ENCODE measurements around the gene ECHDC3. TPM values are rescaled to one million over a fixed set of nuclear protein-coding genes. Genes with fewer than 3 reads are reported as not detected.

The ECHDC3 gene
- total and polyA plus RNA-seq, 2 of the 13 experiments (the other 11 are each of a cell fraction or from before 2014, with no cell fraction given): not detected

- TF ChIP-seq, protein P1, sequence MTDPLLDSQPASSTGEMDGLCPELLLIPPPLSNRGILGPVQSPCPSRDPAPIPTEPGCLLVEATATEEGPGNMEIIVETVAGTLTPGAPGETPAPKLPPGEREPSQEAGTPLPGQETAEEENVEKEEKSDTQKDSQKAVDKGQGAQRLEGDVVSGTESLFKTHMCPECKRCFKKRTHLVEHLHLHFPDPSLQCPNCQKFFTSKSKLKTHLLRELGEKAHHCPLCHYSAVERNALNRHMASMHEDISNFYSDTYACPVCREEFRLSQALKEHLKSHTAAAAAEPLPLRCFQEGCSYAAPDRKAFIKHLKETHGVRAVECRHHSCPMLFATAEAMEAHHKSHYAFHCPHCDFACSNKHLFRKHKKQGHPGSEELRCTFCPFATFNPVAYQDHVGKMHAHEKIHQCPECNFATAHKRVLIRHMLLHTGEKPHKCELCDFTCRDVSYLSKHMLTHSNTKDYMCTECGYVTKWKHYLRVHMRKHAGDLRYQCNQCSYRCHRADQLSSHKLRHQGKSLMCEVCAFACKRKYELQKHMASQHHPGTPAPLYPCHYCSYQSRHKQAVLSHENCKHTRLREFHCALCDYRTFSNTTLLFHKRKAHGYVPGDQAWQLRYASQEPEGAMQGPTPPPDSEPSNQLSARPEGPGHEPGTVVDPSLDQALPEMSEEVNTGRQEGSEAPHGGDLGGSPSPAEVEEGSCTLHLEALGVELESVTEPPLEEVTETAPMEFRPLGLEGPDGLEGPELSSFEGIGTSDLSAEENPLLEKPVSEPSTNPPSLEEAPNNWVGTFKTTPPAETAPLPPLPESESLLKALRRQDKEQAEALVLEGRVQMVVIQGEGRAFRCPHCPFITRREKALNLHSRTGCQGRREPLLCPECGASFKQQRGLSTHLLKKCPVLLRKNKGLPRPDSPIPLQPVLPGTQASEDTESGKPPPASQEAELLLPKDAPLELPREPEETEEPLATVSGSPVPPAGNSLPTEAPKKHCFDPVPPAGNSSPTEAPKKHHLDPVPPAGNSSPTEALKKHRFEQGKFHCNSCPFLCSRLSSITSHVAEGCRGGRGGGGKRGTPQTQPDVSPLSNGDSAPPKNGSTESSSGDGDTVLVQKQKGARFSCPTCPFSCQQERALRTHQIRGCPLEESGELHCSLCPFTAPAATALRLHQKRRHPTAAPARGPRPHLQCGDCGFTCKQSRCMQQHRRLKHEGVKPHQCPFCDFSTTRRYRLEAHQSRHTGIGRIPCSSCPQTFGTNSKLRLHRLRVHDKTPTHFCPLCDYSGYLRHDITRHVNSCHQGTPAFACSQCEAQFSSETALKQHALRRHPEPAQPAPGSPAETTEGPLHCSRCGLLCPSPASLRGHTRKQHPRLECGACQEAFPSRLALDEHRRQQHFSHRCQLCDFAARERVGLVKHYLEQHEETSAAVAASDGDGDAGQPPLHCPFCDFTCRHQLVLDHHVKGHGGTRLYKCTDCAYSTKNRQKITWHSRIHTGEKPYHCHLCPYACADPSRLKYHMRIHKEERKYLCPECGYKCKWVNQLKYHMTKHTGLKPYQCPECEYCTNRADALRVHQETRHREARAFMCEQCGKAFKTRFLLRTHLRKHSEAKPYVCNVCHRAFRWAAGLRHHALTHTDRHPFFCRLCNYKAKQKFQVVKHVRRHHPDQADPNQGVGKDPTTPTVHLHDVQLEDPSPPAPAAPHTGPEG (CRISPR knock-in tag; IDR thresholded peaks at IDR 0.05): no peak
- no peak for TF ChIP-seq ZNF691 (CRISPR knock-in tag; IDR thresholded peaks at IDR 0.05; ENCODE audit: borderline replicate concordance, low read depth)
- TF ChIP-seq CBX2 (IDR thresholded peaks at IDR 0.05; ENCODE audit: low read depth, low read length): no peak
- no peak for TF ChIP-seq CBX2 (CRISPR knock-in tag; IDR thresholded peaks at IDR 0.05; ENCODE audit: low read depth)
- TF ChIP-seq, protein P2, sequence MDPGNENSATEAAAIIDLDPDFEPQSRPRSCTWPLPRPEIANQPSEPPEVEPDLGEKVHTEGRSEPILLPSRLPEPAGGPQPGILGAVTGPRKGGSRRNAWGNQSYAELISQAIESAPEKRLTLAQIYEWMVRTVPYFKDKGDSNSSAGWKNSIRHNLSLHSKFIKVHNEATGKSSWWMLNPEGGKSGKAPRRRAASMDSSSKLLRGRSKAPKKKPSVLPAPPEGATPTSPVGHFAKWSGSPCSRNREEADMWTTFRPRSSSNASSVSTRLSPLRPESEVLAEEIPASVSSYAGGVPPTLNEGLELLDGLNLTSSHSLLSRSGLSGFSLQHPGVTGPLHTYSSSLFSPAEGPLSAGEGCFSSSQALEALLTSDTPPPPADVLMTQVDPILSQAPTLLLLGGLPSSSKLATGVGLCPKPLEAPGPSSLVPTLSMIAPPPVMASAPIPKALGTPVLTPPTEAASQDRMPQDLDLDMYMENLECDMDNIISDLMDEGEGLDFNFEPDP (CRISPR knock-in tag; conservative IDR thresholded peaks at IDR 0.05): no peak
- TF ChIP-seq DR1 (CRISPR knock-in tag; IDR thresholded peaks at IDR 0.05): no peak
- TF ChIP-seq ZMAT3 (CRISPR knock-in tag; conservative IDR thresholded peaks at IDR 0.05): no peak
- TF ChIP-seq FOXK1 (CRISPR knock-in tag; IDR thresholded peaks at IDR 0.05; ENCODE audit: borderline replicate concordance, low read depth): peak; percentile 38; the same call in 1 of the 2 replicates
- peak; percentile 62; the same call in 1 of the 2 replicates for TF ChIP-seq KAT8 (CRISPR knock-in tag; IDR thresholded peaks at IDR 0.05)
- TF ChIP-seq ZNF792 (CRISPR knock-in tag; IDR thresholded peaks at IDR 0.05): 0 out of 2 replicates have a peak, but pooled peaks have one; percentile 40
- no peak for TF ChIP-seq SIN3B (IDR thresholded peaks at IDR 0.05; ENCODE audit: low read length)
- TF ChIP-seq SMAD3 (CRISPR knock-in tag; IDR thresholded peaks at IDR 0.05): peak; percentile 43; the same call in 1 of the 2 replicates
- TF ChIP-seq EP300 (IDR thresholded peaks at IDR 0.05; ENCODE audit: low read depth in 2 of 2, low read length in 2 of 2): no peak
- no peak for TF ChIP-seq EP300 (CRISPR knock-in tag; IDR thresholded peaks at IDR 0.05; ENCODE audit: borderline replicate concordance)
- TF ChIP-seq KDM2A (CRISPR knock-in tag; IDR thresholded peaks at IDR 0.05; ENCODE audit: borderline replicate concordance, low read depth): no peak
- TF ChIP-seq SOX5 (CRISPR knock-in tag; IDR thresholded peaks at IDR 0.05; ENCODE audit: borderline replicate concordance): peak; percentile 28; the same call in 1 of the 2 replicates
- TF ChIP-seq ZNF639 (CRISPR knock-in tag; conservative IDR thresholded peaks at IDR 0.05): no peak
- no peak for TF ChIP-seq MTA1 (CRISPR knock-in tag; IDR thresholded peaks at IDR 0.05; ENCODE audit: borderline replicate concordance)
- TF ChIP-seq SMC3 (IDR thresholded peaks at IDR 0.05; ENCODE audit: low read length): peak; percentile 98
- no peak for TF ChIP-seq ZNF224 (CRISPR knock-in tag; IDR thresholded peaks at IDR 0.05)
- peak; percentile 29; the same call in 1 of the 2 replicates for TF ChIP-seq CEBPG (CRISPR knock-in tag; IDR thresholded peaks at IDR 0.05)
- no peak for TF ChIP-seq ZSCAN22 (CRISPR knock-in tag; IDR thresholded peaks at IDR 0.05)
Observed at GRCh38 chr10:11724938-11725776, 17.0 kb upstream of the ECHDC3 start (continued).

All from HepG2 (cell line).